Gastroesophageal sphincter (tissue), 3 donors: ENCODE data around the gene MED26.

Experiments
- POLR2A ChIP-seq, 2 donors: fragments of 450-650 bp; IDR thresholded peaks; one replicate each; pipeline ENCODE4 v1.6.1; 2017; ENCODE audit warnings: antibody characterized with exemption in 2 of 2, mild to moderate bottlenecking in 2 of 2, moderate library complexity in 1 of 2
- POLR2AphosphoS5 ChIP-seq: sonication (generic); formaldehyde crosslinking; IDR thresholded peaks from one replicate; pipeline ENCODE4 v1.6.1; 2017; ENCODE audit warnings: antibody characterized with exemption
- TF ChIP-seq, protein P1 (sequence below), 4 experiments: fragments of 200-600 bp in 2 of 4; fragments of 450-650 bp in 2 of 4; sonication (generic) in 1 of 4; IDR thresholded peaks; one replicate each; pipeline ENCODE4 v1.5.1; 2017 to 2019; ENCODE audit warnings: antibody characterized with exemption in 4 of 4, mild to moderate bottlenecking in 2 of 4, moderate library complexity in 2 of 4

GRCh38 chr19:16559780-16560276 is 68.2 kb downstream of the MED26 start:
- TF ChIP-seq, protein P1, sequence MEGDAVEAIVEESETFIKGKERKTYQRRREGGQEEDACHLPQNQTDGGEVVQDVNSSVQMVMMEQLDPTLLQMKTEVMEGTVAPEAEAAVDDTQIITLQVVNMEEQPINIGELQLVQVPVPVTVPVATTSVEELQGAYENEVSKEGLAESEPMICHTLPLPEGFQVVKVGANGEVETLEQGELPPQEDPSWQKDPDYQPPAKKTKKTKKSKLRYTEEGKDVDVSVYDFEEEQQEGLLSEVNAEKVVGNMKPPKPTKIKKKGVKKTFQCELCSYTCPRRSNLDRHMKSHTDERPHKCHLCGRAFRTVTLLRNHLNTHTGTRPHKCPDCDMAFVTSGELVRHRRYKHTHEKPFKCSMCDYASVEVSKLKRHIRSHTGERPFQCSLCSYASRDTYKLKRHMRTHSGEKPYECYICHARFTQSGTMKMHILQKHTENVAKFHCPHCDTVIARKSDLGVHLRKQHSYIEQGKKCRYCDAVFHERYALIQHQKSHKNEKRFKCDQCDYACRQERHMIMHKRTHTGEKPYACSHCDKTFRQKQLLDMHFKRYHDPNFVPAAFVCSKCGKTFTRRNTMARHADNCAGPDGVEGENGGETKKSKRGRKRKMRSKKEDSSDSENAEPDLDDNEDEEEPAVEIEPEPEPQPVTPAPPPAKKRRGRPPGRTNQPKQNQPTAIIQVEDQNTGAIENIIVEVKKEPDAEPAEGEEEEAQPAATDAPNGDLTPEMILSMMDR (IDR thresholded peaks at IDR 0.05): no peak
- TF ChIP-seq POLR2AphosphoS5 (no peak), POLR2A (IDR thresholded peaks at IDR 0.05) (no peak)
